ENCODE measurements around the gene VPS37D. TPM values are rescaled to one million over a fixed set of nuclear protein-coding genes. Genes with fewer than 3 reads are reported as not detected.

The VPS37D gene
- polyA plus RNA-seq, 1 donor (not counting 4 experiments of a cell fraction or from before 2014, with no cell fraction given): 0.81 TPM

GRCh38 chr7:73680501-73680900 lies 12.9 kb downstream of the VPS37D start:
- Histone ChIP-seq H3K4me3 (ENCODE audit: control insufficient read depth in 2 of 3, extremely low read depth in 1 of 3, insufficient read depth in 2 of 3, low read depth in 1 of 3, low read length in 3 of 3) (no peak overlapping the region), H3K9me3 (ENCODE audit: control insufficient read depth, low read depth, low read length) (no peaks in the 10 kb centered on the region), H4K20me1 (ENCODE audit: control insufficient read depth, extremely low read depth, insufficient read depth, low read length) (no peaks in the 10 kb centered on the region), H3K27ac (ENCODE audit: control insufficient read depth, insufficient read depth, low read length) (no peak overlapping the region), H3K4me2 (ENCODE audit: control insufficient read depth, extremely low read depth, insufficient read depth, low read depth, low read length) (peak overlapping the region; percentile 94), H3K9me1 (ENCODE audit: control insufficient read depth, extremely low read depth, insufficient read depth, low read length) (peaks cover 4% of the 10 kb centered on the region), H3K4me1 (ENCODE audit: control insufficient read depth, extremely low read depth, insufficient read depth, low read length) (peaks cover 17% of the 10 kb centered on the region), H3K9ac (ENCODE audit: control insufficient read depth, extremely low read depth, insufficient read depth, low read length) (no peak overlapping the region), H3K36me3 (ENCODE audit: control insufficient read depth in 2 of 2, extremely low read depth in 1 of 2, insufficient read depth in 2 of 2, low read length in 2 of 2) (peaks cover 0 to 8% of the 10 kb centered on the region in 2 experiments), H3K27me3 (ENCODE audit: control insufficient read depth, extremely low read depth, insufficient read depth, low read length) (no peaks in the 10 kb centered on the region), H3K79me2 (ENCODE audit: control insufficient read depth, insufficient read depth, low read length) (peaks cover 65% of the 10 kb centered on the region), H2AFZ (ENCODE audit: control insufficient read depth, low read length) (no peak overlapping the region)
- no peak for FAIRE-seq
- dilution Hi-C loops (cut with MboI; ENCODE audit: extremely low pct_ligation_motif_present, low sequenced_read_pairs): no loop called here
- no peak for TF ChIP-seq EZH2 (IDR thresholded peaks at IDR 0.05; ENCODE audit: low read length)
- TF ChIP-seq, protein P1, sequence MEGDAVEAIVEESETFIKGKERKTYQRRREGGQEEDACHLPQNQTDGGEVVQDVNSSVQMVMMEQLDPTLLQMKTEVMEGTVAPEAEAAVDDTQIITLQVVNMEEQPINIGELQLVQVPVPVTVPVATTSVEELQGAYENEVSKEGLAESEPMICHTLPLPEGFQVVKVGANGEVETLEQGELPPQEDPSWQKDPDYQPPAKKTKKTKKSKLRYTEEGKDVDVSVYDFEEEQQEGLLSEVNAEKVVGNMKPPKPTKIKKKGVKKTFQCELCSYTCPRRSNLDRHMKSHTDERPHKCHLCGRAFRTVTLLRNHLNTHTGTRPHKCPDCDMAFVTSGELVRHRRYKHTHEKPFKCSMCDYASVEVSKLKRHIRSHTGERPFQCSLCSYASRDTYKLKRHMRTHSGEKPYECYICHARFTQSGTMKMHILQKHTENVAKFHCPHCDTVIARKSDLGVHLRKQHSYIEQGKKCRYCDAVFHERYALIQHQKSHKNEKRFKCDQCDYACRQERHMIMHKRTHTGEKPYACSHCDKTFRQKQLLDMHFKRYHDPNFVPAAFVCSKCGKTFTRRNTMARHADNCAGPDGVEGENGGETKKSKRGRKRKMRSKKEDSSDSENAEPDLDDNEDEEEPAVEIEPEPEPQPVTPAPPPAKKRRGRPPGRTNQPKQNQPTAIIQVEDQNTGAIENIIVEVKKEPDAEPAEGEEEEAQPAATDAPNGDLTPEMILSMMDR (optimal IDR thresholded peaks at IDR 0.05 in 1 of 3, IDR thresholded peaks at IDR 0.05 in 1 of 3, conservative IDR thresholded peaks at IDR 0.05 in 1 of 3; ENCODE audit: extremely low read depth in 1 of 3, insufficient read depth in 2 of 3, low read length in 3 of 3): no peak
- no peak for DNase-seq (ENCODE audit: low read depth, low spot score)

DNA sequence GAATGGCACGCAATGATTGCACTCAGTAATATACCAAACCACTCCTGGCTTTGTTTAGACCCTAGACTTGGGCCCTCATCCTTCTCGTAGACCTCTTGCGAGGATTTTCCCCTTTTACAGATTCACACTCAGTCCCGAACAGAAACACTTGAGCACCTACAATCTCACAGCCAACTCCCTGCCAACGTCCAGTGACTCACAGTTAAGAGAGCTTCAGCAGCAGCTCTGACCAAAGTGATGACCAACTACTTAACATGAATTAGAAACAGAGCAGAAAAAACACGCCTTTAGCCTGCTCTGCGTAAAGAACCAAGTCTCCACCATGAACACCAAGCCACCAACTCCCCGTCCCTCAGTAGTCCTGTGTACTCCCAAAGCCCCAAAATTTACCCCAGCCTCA lies 13.4 kb downstream of the VPS37D start:
- Histone ChIP-seq H3K9me3 (ENCODE audit: control insufficient read depth, low read depth, low read length) (no peaks in the 10 kb centered on the region), H3K27ac (ENCODE audit: control insufficient read depth, insufficient read depth, low read length) (no peak overlapping the region), H3K9ac (ENCODE audit: control insufficient read depth, extremely low read depth, insufficient read depth, low read length) (no peak overlapping the region), H3K79me2 (ENCODE audit: control insufficient read depth, insufficient read depth, low read length) (peaks cover 69% of the 10 kb centered on the region), H4K20me1 (ENCODE audit: control insufficient read depth, extremely low read depth, insufficient read depth, low read length) (no peaks in the 10 kb centered on the region), H3K4me1 (ENCODE audit: control insufficient read depth, extremely low read depth, insufficient read depth, low read length) (peaks cover 17% of the 10 kb centered on the region), H3K36me3 (ENCODE audit: control insufficient read depth in 2 of 2, extremely low read depth in 1 of 2, insufficient read depth in 2 of 2, low read length in 2 of 2) (peaks cover 0 to 8% of the 10 kb centered on the region in 2 experiments), H2AFZ (ENCODE audit: control insufficient read depth, low read length) (no peak overlapping the region), H3K9me1 (ENCODE audit: control insufficient read depth, extremely low read depth, insufficient read depth, low read length) (peaks cover 4% of the 10 kb centered on the region), H3K27me3 (ENCODE audit: control insufficient read depth, extremely low read depth, insufficient read depth, low read length) (no peaks in the 10 kb centered on the region), H3K4me2 (ENCODE audit: control insufficient read depth, extremely low read depth, insufficient read depth, low read depth, low read length) (peak overlapping the region; percentile 94), H3K4me3 (ENCODE audit: control insufficient read depth in 2 of 3, extremely low read depth in 1 of 3, insufficient read depth in 2 of 3, low read depth in 1 of 3, low read length in 3 of 3) (no peak overlapping the region)
- dilution Hi-C loops (cut with MboI; ENCODE audit: extremely low pct_ligation_motif_present, low sequenced_read_pairs): no loop called here
- DNase-seq (ENCODE audit: low read depth, low spot score) (no peak), FAIRE-seq (no peak)
- TF ChIP-seq, protein P1 (optimal IDR thresholded peaks at IDR 0.05 in 1 of 3, IDR thresholded peaks at IDR 0.05 in 1 of 3, conservative IDR thresholded peaks at IDR 0.05 in 1 of 3; ENCODE audit: extremely low read depth in 1 of 3, insufficient read depth in 2 of 3, low read length in 3 of 3): no peak
- no peak for TF ChIP-seq EZH2 (IDR thresholded peaks at IDR 0.05; ENCODE audit: low read length)
